HG02938 (cell line): ENCODE measurements around the gene TP53TG3.
"Not testable (repeated sequence)": the region's sequence is repeated elsewhere in the genome, so short reads cannot be mapped to it uniquely, and the experiment has no call there.

Experiments
- ATAC-seq: cut with Tn5 transposase; IDR thresholded peaks from one replicate; pipeline ENCODE4 v1.9.1; 2021; ENCODE audit warnings: mild to moderate bottlenecking, moderate library complexity; ENCODE audit not compliant: unreplicated experiment

The TP53TG3 gene, protein sequence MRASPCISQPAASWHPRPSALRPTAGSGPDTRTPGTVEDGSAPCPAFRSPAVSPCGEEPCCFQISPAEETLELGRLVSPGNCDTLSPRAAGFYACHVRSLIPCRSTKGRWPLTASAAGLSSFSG

DNA sequence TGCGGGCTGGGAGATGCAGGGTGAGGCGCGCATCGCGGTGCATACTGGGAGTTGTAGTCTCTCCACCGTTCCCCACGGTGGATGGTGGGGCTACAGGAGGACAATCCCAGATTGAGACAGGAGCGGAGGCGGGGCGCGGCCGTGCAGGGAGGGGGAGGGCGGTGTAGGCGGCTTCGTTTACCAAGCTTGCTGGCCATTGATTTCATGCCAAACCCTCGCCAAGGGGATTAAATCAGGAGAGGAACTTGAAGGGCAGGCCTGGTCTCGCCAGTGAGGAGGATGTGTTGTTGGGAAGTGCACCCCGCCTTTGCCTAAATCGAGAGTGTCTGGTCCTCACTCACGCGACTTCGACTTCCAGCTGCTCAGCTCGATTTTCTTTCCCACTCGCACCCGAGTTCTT lies at the start of gene TP53TG3:
Gene TP53TG3 (minus strand): TSS at position 101 of the 400 bp plus-strand sequence. CDS start 68 bp downstream, at position 33.
- not testable (repeated sequence) for ATAC-seq

DNA sequence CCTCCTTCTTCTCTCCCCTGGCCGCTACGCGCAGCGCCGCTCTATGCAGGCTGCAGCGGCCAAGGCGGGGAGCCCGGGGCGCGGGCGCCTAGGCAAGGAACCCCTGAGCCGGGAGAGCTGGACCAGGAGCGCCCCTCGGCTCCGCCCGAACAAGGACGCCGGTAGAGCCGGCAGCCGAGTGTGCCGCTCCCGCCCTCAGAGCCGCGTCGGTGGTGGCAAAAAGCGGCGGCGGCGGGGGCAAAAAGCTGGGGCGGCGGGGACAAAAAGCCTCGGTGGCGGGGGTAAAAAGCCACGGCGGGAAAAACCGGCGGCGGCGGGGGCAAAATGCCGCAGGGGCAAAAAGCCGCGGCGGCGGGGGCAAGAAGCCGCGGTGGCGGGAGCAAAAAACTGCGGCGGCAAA lies 25.1 kb downstream of the TP53TG3 start:
- not testable (repeated sequence) for ATAC-seq

DNA sequence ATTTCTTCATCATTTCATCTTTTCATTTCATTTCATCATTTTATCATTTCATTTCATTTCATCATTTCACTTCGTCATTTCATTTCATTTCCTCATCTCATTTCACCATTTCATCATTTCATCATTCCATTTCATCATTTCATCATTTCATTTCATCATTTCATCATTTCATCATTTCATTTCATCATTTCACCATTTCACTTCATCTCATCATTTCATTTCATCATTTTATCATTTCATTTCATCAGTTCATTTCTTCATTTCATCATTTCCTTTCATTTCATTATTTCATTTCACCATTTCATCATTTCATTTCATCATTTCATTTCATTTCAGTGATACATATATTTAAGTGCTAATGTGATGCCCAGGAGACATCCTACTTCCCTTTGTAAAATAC lies 28.4 kb downstream of the TP53TG3 start:
- ATAC-seq, result not testable (repeated sequence)

- ATAC-seq, result not testable (repeated sequence)
Observed at GRCh38 chr16:32646780-32647179, 29.2 kb downstream of the TP53TG3 start.

GRCh38 chr16:32646177-32646576 lies 29.8 kb downstream of the TP53TG3 start:
- ATAC-seq, result not testable (repeated sequence)

DNA sequence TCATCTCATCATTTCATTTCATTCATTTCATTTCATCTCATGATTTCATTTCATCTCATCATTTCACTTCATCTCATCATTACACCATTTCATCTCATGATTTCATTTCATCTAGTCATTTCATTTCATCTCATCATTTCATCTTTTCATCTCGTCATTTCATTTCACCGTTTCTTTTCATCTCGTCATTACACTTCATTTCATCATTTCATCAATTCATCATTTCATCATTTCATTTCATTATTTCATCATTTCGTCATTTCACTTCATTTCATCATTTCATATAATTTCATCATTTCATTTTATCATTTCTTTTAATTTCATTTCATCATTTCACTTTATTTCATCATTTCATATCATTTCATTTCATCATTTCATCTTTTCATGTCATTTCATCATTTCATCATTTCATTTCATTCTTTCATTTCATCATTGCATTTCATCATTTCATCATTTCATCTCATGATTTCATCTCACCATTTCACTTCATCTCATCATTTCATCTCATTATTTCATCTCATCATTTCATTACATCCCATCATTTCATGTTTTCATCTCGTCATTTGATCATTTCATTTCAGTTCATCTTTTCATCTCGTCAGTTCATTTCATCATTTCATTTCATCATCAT lies 30.6 kb downstream of the TP53TG3 start:
- not testable (repeated sequence) for ATAC-seq

DNA sequence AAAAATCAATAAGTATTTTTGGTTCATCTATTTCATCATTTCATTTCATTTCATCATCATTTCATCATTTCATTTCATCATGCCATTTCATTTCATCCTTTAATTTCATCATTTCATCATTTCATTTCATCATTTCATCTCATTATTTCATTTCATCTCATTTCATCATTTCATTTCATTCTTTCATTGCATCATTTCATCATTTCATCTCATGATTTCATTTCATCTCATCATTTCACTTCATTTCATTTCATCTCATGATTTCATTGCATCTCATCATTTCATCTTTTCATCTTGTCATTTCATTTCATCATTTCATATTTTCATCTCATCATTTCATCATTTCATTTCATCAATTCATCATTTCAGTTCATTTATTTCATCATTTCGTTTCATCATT lies 31.2 kb downstream of the TP53TG3 start:
- not testable (repeated sequence) for ATAC-seq

GRCh38 chr16:32637614-32638013 lies 38.4 kb downstream of the TP53TG3 start:
- not testable (repeated sequence) for ATAC-seq

DNA sequence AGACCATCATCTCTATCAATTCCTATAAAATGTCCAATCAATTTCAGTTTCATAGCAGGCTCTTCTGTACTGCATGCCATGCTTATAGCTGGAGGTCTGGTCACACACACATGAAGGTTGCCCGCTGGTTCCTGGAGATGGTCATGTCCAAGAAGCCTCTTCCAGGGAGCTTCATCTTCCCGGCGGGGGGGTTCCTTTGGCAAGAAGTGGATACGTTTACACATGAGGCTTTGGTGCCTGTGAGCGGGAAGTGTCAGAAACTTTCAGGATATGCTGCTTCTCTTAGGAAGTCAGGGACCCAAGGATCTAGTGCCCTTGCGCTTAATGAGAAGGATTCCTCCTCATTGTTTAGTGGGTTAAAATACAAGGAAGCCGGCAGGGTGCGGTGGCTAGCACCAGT lies 43.9 kb downstream of the TP53TG3 start:
- ATAC-seq, result not testable (repeated sequence)
